ENCODE results near the gene CCSER1. TPM values are rescaled to one million over a fixed set of nuclear protein-coding genes. Genes with fewer than 3 reads are reported as not detected.

Gene CCSER1
- polyA plus RNA-seq, 1 donor from 2014 or later, result 20.8 TPM

- H3K36me3 ChIP-seq (ENCODE audit: insufficient read depth, low read length), result no peaks in the 10 kb centered on the region
- no peak overlapping the region for H2AFZ ChIP-seq (ENCODE audit: low read depth, low read length)
- H3F3A ChIP-seq (ENCODE audit: insufficient read depth, low read length, poor library complexity, severe bottlenecking), result no peaks in the 10 kb centered on the region
- H3K4me2 ChIP-seq (ENCODE audit: low read length), result no peak overlapping the region
- no peak for TF ChIP-seq MXI1 (conservative IDR thresholded peaks at IDR 0.05; ENCODE audit: poor library complexity, severe bottlenecking)
- H3K27ac ChIP-seq (ENCODE audit: low read length), result no peak overlapping the region
- no peaks in the 10 kb centered on the region for H3K9me3 ChIP-seq (ENCODE audit: low read length)
- no peaks in the 10 kb centered on the region for H3K79me2 ChIP-seq (replicated peaks; ENCODE audit: insufficient read depth, low read length)
- no peak overlapping the region for H3K4me3 ChIP-seq (ENCODE audit: low read length)
- no peak overlapping the region for H3K9ac ChIP-seq (ENCODE audit: low read length)
- H4K20me1 ChIP-seq (ENCODE audit: insufficient read depth), result no peaks in the 10 kb centered on the region
- H3K9me2 ChIP-seq (ENCODE audit: insufficient read depth, low read length), result no peaks in the 10 kb centered on the region
- no peaks in the 10 kb centered on the region for H3K27me3 ChIP-seq (ENCODE audit: insufficient read depth, low read depth, low read length)
Measured at GRCh38 chr4:90234916-90235547, 107.8 kb downstream of the CCSER1 start.

GRCh38 chr4:90237751-90238530 is 110.7 kb downstream of the CCSER1 start:
- H3K27me3 ChIP-seq (ENCODE audit: insufficient read depth, low read depth, low read length), result no peaks in the 10 kb centered on the region
- H3K4me2 ChIP-seq (ENCODE audit: low read length), result no peak overlapping the region
- no peak overlapping the region for H3K4me3 ChIP-seq (ENCODE audit: low read length)
- TF ChIP-seq MXI1 (conservative IDR thresholded peaks at IDR 0.05; ENCODE audit: poor library complexity, severe bottlenecking) (no peak), RAD21 (conservative IDR thresholded peaks at IDR 0.05) (no peak), TAF1 (IDR thresholded peaks at IDR 0.05; ENCODE audit: low read depth) (no peak), POLR2AphosphoS5 (IDR thresholded peaks at IDR 0.05) (no peak), EZH2 (IDR thresholded peaks at IDR 0.05; ENCODE audit: borderline replicate concordance, insufficient read depth, low read length, poor library complexity, severe bottlenecking) (no peak), CTCF (IDR thresholded peaks at IDR 0.05; ENCODE audit: poor library complexity, severe bottlenecking) (no peak), EP300 (conservative IDR thresholded peaks at IDR 0.05; ENCODE audit: poor library complexity, severe bottlenecking) (no peak), REST (IDR thresholded peaks at IDR 0.05; ENCODE audit: borderline replicate concordance) (no peak), SMC3 (conservative IDR thresholded peaks at IDR 0.05; ENCODE audit: poor library complexity) (no peak)
- H3K79me2 ChIP-seq (replicated peaks; ENCODE audit: insufficient read depth, low read length), result no peaks in the 10 kb centered on the region
- H3K9ac ChIP-seq (ENCODE audit: low read length), result no peak overlapping the region
- H3K9me3 ChIP-seq (ENCODE audit: low read length), result no peaks in the 10 kb centered on the region
- H2AFZ ChIP-seq (ENCODE audit: low read depth, low read length), result no peak overlapping the region
- H3K27ac ChIP-seq (ENCODE audit: low read length), result no peak overlapping the region
- no peaks in the 10 kb centered on the region for H3F3A ChIP-seq (ENCODE audit: insufficient read depth, low read length, poor library complexity, severe bottlenecking)
- no peaks in the 10 kb centered on the region for H3K36me3 ChIP-seq (ENCODE audit: insufficient read depth, low read length)
- H4K20me1 ChIP-seq (ENCODE audit: insufficient read depth), result no peaks in the 10 kb centered on the region
- no peaks in the 10 kb centered on the region for H3K9me2 ChIP-seq (ENCODE audit: insufficient read depth, low read length)

All from neural cell (in vitro differentiated cells).